Measurements from ENCODE around the gene SHISA2. TPM values are rescaled to one million over a fixed set of nuclear protein-coding genes. Genes with fewer than 3 reads are reported as not detected.
"Not testable (repeated sequence)": the region's sequence is repeated elsewhere in the genome, so short reads cannot be mapped to it uniquely, and the experiment has no call there.

SHISA2 gene
- total RNA-seq, 3 donors from 2014 or later (not counting 1 experiment from before 2014, with no cell fraction given) = 0.11 TPM; not detected in 2

DNA sequence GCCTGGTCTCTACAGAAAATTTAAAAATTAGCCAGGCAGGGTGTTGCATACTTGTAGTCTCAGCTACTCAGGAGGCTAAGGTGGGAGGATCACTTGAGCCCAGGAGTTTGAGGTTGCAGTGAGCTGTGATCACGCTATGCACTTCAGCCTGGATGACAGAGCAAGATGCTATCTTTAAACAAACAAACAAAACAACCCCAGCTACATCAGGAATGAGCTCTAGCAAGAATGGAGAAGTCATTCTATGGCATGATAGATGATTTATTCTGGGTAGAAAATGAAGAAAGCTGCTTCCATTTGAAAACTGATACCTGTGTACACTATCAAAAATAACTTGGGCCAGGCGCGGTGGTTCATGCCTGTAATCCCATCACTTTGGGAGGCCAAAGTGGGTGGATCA lies 15.8 kb upstream of the SHISA2 start:
- Mint-ChIP-seq H3K27ac (no peak overlapping the region), H3K9me3 (no peaks in the 10 kb centered on the region), H3K36me3 (no peaks in the 10 kb centered on the region), H3K4me3 (no peak overlapping the region), H3K27me3 (ENCODE audit: low read depth in 2 of 2) (peaks cover 7 to 24% of the 10 kb centered on the region in 2 donors), H3K4me1 (no peaks in the 10 kb centered on the region)
- Histone ChIP-seq H3K36me3 (ENCODE audit: control insufficient read depth, insufficient read depth, low read length) (no peaks in the 10 kb centered on the region), H3K4me1 (ENCODE audit: control insufficient read depth, insufficient read depth, low read length) (no peaks in the 10 kb centered on the region), H3K27ac (ENCODE audit: low read length) (no peak overlapping the region), H3K9me3 (ENCODE audit: control insufficient read depth, insufficient read depth, low read length) (no peaks in the 10 kb centered on the region), H3K4me3 (ENCODE audit: low read length) (no peak overlapping the region), H3K27me3 (ENCODE audit: control insufficient read depth, insufficient read depth, low read length) (no peaks in the 10 kb centered on the region)
- intact Hi-C loops (cut with micrococcal nuclease) = no loop called here
- DNase-seq (no peak), ATAC-seq (no peak)
- TF ChIP-seq, protein P1, sequence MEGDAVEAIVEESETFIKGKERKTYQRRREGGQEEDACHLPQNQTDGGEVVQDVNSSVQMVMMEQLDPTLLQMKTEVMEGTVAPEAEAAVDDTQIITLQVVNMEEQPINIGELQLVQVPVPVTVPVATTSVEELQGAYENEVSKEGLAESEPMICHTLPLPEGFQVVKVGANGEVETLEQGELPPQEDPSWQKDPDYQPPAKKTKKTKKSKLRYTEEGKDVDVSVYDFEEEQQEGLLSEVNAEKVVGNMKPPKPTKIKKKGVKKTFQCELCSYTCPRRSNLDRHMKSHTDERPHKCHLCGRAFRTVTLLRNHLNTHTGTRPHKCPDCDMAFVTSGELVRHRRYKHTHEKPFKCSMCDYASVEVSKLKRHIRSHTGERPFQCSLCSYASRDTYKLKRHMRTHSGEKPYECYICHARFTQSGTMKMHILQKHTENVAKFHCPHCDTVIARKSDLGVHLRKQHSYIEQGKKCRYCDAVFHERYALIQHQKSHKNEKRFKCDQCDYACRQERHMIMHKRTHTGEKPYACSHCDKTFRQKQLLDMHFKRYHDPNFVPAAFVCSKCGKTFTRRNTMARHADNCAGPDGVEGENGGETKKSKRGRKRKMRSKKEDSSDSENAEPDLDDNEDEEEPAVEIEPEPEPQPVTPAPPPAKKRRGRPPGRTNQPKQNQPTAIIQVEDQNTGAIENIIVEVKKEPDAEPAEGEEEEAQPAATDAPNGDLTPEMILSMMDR (IDR thresholded peaks at IDR 0.05) = no peak
- WGBS (ENCODE audit: insufficient coverage) = 95% methylated on average over 2 of the region's 3 CpGs

DNA sequence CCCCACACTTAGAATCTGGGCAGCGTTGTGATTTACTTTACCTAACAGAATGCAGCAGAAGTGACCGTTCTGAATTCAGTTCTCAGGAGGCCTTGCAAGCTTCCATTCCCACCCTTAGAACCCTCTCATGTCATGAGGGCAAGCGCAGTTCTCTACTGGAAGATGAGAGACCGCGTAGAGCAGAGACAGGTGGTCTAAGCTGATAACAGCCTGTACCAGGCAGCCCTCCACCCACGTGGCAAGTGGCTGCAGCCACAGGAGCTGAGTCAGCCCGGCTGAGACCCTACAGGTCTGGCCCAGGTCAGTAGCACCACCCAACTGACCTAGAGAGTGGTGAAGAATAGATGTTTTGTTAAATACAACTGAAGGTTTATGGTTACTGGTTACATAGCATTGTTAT lies 14.7 kb upstream of the SHISA2 start:
- H3K4me1 ChIP-seq (ENCODE audit: control insufficient read depth, insufficient read depth, low read length); H3K27me3 ChIP-seq (ENCODE audit: control insufficient read depth, insufficient read depth, low read length); H3K9me3 ChIP-seq (ENCODE audit: control insufficient read depth, insufficient read depth, low read length); H3K4me3 ChIP-seq (ENCODE audit: low read length); H3K4me3 Mint-ChIP-seq; H3K36me3 ChIP-seq (ENCODE audit: control insufficient read depth, insufficient read depth, low read length); intact Hi-C loops (cut with micrococcal nuclease); H3K36me3 Mint-ChIP-seq; H3K4me1 Mint-ChIP-seq; H3K9me3 Mint-ChIP-seq; H3K27ac Mint-ChIP-seq; DNase-seq; H3K27ac ChIP-seq (ENCODE audit: low read length): not testable (repeated sequence)
- H3K27me3 Mint-ChIP-seq (ENCODE audit: low read depth in 2 of 2) = peaks cover 5 to 21% of the 10 kb centered on the region in 2 donors
- 68% methylated on average over 7 of the region's 7 CpGs for WGBS (ENCODE audit: insufficient coverage)
- ATAC-seq = peak in 1 of 3 donors; percentile 35

DNA sequence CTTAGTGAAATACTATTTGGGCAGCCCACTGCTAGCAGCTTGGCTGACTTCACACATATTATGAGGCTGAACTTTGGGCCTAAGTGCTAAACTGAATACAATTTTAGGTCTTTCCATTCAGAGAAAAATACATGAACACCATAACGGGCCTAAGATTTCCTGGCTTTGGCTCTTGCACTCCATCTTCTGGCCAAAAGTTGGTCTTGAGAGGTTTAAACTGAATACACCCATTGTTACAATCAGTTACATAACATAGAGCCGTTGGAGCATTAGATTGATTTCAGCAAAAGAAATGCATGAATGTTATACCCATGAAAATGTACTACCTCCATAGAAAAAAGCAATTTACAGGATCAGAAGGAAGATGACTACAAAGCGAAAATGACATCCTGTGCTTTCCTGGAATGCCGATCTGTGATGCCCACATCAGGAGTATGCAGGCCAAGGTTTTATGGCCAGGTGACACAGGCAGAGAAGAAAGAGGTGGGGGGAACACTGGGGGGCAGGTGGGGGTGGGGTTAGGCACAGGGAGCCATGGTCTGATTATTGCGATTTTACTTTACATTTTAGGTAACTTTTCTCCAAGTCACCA lies 11.1 kb upstream of the SHISA2 start:
- Mint-ChIP-seq H3K27ac (no peak overlapping the region), H3K9me3 (no peaks in the 10 kb centered on the region), H3K36me3 (no peaks in the 10 kb centered on the region), H3K4me3 (no peak overlapping the region), H3K27me3 (ENCODE audit: low read depth in 2 of 2) (peaks cover 5 to 44% of the 10 kb centered on the region in 2 donors), H3K4me1 (no peaks in the 10 kb centered on the region)
- Histone ChIP-seq H3K9me3 (ENCODE audit: control insufficient read depth, insufficient read depth, low read length) (no peaks in the 10 kb centered on the region), H3K27me3 (ENCODE audit: control insufficient read depth, insufficient read depth, low read length) (peaks cover 4% of the 10 kb centered on the region), H3K4me1 (ENCODE audit: control insufficient read depth, insufficient read depth, low read length) (no peaks in the 10 kb centered on the region), H3K4me3 (ENCODE audit: low read length) (no peak overlapping the region), H3K36me3 (ENCODE audit: control insufficient read depth, insufficient read depth, low read length) (no peaks in the 10 kb centered on the region), H3K27ac (ENCODE audit: low read length) (no peak overlapping the region)
- 55% methylated on average over 5 of the region's 5 CpGs for WGBS (ENCODE audit: insufficient coverage)
- intact Hi-C loops (cut with micrococcal nuclease) = loop anchor here (1.0 kb wide), 2 partner anchors 234 to 489 kb away; no protein-coding TSS in a partner anchor
- TF ChIP-seq, protein P1 (IDR thresholded peaks at IDR 0.05) = peak; percentile 49
- peak in 2 of 3 donors; percentile 38 to 51 for ATAC-seq
- peak in 1 of 2 donors; percentile 78 for DNase-seq

DNA sequence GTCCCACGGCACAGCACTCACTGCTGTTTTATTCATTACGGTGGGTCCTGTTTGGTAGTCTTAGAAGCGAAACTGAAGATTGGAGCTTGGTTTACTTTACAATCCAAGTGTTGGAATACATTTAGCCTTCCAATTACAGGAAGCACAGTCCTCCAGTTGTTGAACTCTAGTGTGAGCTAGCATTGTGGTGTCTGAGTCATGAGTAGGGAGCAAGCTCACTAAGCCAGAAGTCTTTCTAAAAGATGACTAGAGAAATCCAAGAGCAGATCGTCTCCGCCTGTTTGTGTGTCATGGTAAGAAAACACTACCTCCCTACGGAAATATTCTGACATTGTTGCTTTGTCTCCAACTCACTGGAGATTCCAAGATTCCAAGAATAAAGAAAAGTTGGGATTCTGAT lies 10.1 kb upstream of the SHISA2 start:
- H3K4me1 Mint-ChIP-seq = no peaks in the 10 kb centered on the region
- Histone ChIP-seq H3K4me3 (ENCODE audit: low read length) (no peak overlapping the region), H3K9me3 (ENCODE audit: control insufficient read depth, insufficient read depth, low read length) (no peaks in the 10 kb centered on the region), H3K4me1 (ENCODE audit: control insufficient read depth, insufficient read depth, low read length) (no peaks in the 10 kb centered on the region), H3K36me3 (ENCODE audit: control insufficient read depth, insufficient read depth, low read length) (no peaks in the 10 kb centered on the region), H3K27me3 (ENCODE audit: control insufficient read depth, insufficient read depth, low read length) (peaks cover 4% of the 10 kb centered on the region), H3K27ac (ENCODE audit: low read length) (no peak overlapping the region)
- intact Hi-C loops (cut with micrococcal nuclease) = loop anchor here (1.0 kb wide), 1 partner anchor 488 kb away; no protein-coding TSS in a partner anchor
- H3K27ac Mint-ChIP-seq = no peak overlapping the region
- no peak for DNase-seq
- peaks cover 5 to 48% of the 10 kb centered on the region in 2 donors for H3K27me3 Mint-ChIP-seq (ENCODE audit: low read depth in 2 of 2)
- H3K36me3 Mint-ChIP-seq = no peaks in the 10 kb centered on the region
- WGBS (ENCODE audit: insufficient coverage) = 93% methylated on average over 5 of the region's 6 CpGs
- TF ChIP-seq, protein P1 (IDR thresholded peaks at IDR 0.05) = no peak
- H3K9me3 Mint-ChIP-seq = no peaks in the 10 kb centered on the region
- no peak for ATAC-seq
- no peak overlapping the region for H3K4me3 Mint-ChIP-seq

Data from natural killer cell (primary cell).